ENCODE measurements around the gene ADCY7.

The ADCY7 gene

GRCh38 chr16:50298591-50299507 is 32.5 kb downstream of the ADCY7 start:
- no peak for DNase-seq (ENCODE audit: low read depth)

GRCh38 chr16:50299508-50300105 is 33.3 kb downstream of the ADCY7 start:
- no peak for DNase-seq (ENCODE audit: low read depth)

GRCh38 chr16:50300942-50301625 is 34.7 kb downstream of the ADCY7 start:
- DNase-seq (ENCODE audit: low read depth) = no peak

GRCh38 chr16:50301626-50302471 is 35.5 kb downstream of the ADCY7 start:
- no peak for DNase-seq (ENCODE audit: low read depth)

- no peak for DNase-seq (ENCODE audit: low read depth)
Observed at GRCh38 chr16:50302472-50303005, 36.2 kb downstream of the ADCY7 start.

GRCh38 chr16:50303041-50303604 is 36.8 kb downstream of the ADCY7 start:
- DNase-seq (ENCODE audit: low read depth) = no peak

GRCh38 chr16:50303605-50304466 is 37.5 kb downstream of the ADCY7 start:
- DNase-seq (ENCODE audit: low read depth) = no peak

- no peak for DNase-seq (ENCODE audit: low read depth)
Observed at GRCh38 chr16:50304467-50305440, 38.4 kb downstream of the ADCY7 start.

GRCh38 chr16:50305441-50306061 is 39.2 kb downstream of the ADCY7 start:
- DNase-seq (ENCODE audit: low read depth) = no peak

GRCh38 chr16:50306287-50306686 is 39.9 kb downstream of the ADCY7 start:
- DNase-seq (ENCODE audit: low read depth) = no peak

- DNase-seq (ENCODE audit: low read depth) = no peak
Observed at GRCh38 chr16:50308237-50308965, 42.0 kb downstream of the ADCY7 start.

- no peak for DNase-seq (ENCODE audit: low read depth)
Observed at GRCh38 chr16:50309156-50309526, 42.8 kb downstream of the ADCY7 start.

- no peak for DNase-seq (ENCODE audit: low read depth)
Observed at GRCh38 chr16:50309527-50310307, 43.4 kb downstream of the ADCY7 start.

- DNase-seq (ENCODE audit: low read depth) = no peak
Observed at GRCh38 chr16:50310308-50311133, 44.2 kb downstream of the ADCY7 start.

- DNase-seq (ENCODE audit: low read depth) = no peak
Observed at GRCh38 chr16:50311134-50311528, 44.8 kb downstream of the ADCY7 start.

- DNase-seq (ENCODE audit: low read depth) = no peak
Observed at GRCh38 chr16:50311891-50312501, 45.6 kb downstream of the ADCY7 start.

All from HS-5 (cell line).